Ovary (tissue), 9 donors: Measurements from ENCODE around the gene RNF112. TPM values are rescaled to one million over a fixed set of nuclear protein-coding genes. Genes with fewer than 3 reads are reported as not detected.

ENCODE experiments used
- DNase-seq, 5 donors: peaks; one replicate each; pipeline ENCODE4 v3.0.0-alpha.2; 2019 to 2020
- H3K27ac ChIP-seq, 2 donors: fragments of 200-600 bp; one replicate each; pipeline versions ENCODE4 v1.5.1 to v1.8.0; 2019 to 2022
- H3K27me3 ChIP-seq: fragments of 200-600 bp; one replicate; pipeline ENCODE4 v1.8.0; 2022
- H3K36me3 ChIP-seq: fragments of 200-600 bp; sonication (generic); one replicate; pipeline ENCODE4 v1.5.1; 2019
- H3K4me1 ChIP-seq: one replicate; pipeline ENCODE4 v1.8.1; 2013; ENCODE audit warnings: mild to moderate bottlenecking, moderate library complexity; ENCODE audit not compliant: insufficient read depth
- H3K4me3 ChIP-seq: fragments of 200-600 bp; sonication (generic); one replicate; pipeline ENCODE4 v1.5.1; 2017
- H3K9me3 ChIP-seq, 2 donors: fragments of 200-600 bp in 1 of 2; sonication (generic) in 1 of 2; one replicate each; pipeline versions ENCODE4 v1.5.1 to v1.8.1; 2013 to 2019; ENCODE audit warnings: mild to moderate bottlenecking in 1 of 2, moderate library complexity in 1 of 2
- EP300 ChIP-seq: sonication (generic); formaldehyde crosslinking; IDR thresholded peaks from one replicate; pipeline ENCODE4 v1.6.1; 2017; ENCODE audit warnings: antibody characterized with exemption
- POLR2A ChIP-seq: fragments of 450-650 bp; IDR thresholded peaks from one replicate; pipeline ENCODE4 v1.6.1; 2017; ENCODE audit warnings: antibody characterized with exemption, mild to moderate bottlenecking, moderate library complexity
- WGBS, 3 donors: extraction: QIAGEN DNeasy Blood & Tissue Kit in 1 of 3; methylation state at CpG; one replicate each; pipeline versions ENCODE4 v1.1.5 to v1.1.7; 2013 to 2017; 5-methylcytosine and 5-hydroxymethylcytosine counted together
- intact Hi-C, 4 donors: fragments of 100-400 bp; cut with DNase I; formaldehyde crosslinking; loops; one replicate each; pipeline versions ENCODE4 v1.11.0 to v1.15.1; 2022 to 2023
- polyA plus RNA-seq, 2 donors: library from polyadenylated mRNA; stranded (reverse); fragments of 200-250 nt in 1 of 2; fragments of 350-450 nt in 1 of 2; fragmentation: Illumina TruSeq in 1 of 2; extraction: RNeasy Lipid Tissue Mini Kit (QIAGEN cat#74804) in 1 of 2; gene quantifications; one replicate each; pipeline ENCODE4 v1.2.3, GENCODE V29; 2013 to 2014
- total RNA-seq, 7 donors: library from RNA; depleted of rRNA in 2 of 7; stranded (reverse); fragments of >200 nt in 2 of 7; fragmentation: NEBNext Ultra II Directional in 3 of 7; extraction: Animal tissue kit (Norgen Biotek cat#: 25700) in 3 of 7; gene quantifications; one replicate each; pipeline versions ENCODE4 v1.1.0 to v1.2.4, GENCODE V29; 2016 to 2023
- TF ChIP-seq, protein P1 (sequence below), 3 donors: fragments of 450-650 bp in 2 of 3; fragments of 200-600 bp in 1 of 3; IDR thresholded peaks; one replicate each; pipeline versions ENCODE4 v1.5.1 to v1.8.0; 2016 to 2022; ENCODE audit warnings: antibody characterized with exemption in 3 of 3, mild to moderate bottlenecking in 1 of 3
- donor health status: DM: no; HTN: no; CAD: no; lungs with moderate emphysema.
- donor health status: DM: no; HTN: no; CAD: no.
- donor health status: Bipolar disorder and iron deficiency.
- donor health status: DM: yes; HTN: yes; CAD: no.
- donor health status: DM: no; HTN: no; CAD: no.
- donor health status: DM: yes; HTN: yes; CAD: no.

Gene RNF112
- total and polyA plus RNA-seq, 9 donors: 0.24 to 6.9 (median 1.6) TPM

DNA sequence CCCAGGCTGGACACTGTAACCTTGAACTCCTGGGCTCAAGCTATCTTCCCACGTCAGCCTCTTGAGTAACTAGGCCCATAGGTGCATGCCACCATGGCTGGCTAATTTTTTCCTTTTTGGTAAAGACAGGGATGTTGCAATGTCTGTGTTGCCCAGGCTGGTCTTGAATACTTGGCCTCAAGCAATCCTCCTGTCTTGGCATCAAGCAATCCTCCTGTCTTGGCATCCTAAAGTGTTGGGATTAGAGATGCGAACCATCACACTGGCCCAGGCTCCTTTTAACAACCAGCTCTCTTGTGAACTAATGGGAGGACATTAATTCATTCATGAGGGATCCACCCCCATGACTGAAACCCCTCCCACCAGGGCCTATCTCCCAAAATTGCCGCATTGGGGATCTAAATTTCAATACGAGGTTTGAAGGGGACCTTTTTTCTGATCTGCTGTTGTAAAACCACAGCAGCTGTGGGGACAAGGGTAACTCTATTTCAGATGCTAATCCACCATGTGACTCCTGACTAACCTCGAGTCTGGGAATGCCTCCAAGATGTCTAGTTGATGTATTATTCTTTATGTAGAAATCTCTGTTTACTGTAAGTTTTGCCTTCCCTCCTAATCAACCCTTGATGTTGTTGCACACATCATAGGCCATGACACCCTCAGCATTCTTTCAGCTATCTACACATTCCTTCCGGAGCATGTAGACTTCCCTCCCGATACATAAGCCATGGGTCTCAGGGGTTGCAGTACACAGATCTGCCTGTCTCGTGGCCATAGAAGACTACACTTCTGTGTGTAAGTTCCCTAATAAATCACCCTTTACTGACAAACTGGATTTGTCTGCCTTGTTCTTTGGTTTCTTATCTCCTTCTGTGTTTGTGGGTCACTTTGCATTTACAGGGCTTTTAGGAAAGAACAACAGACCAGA, 37.6 kb downstream of the RNF112 start:
- Histone ChIP-seq H3K4me1 (peaks cover 15% of the 10 kb centered on the region), H3K27ac (peak overlapping the region; percentile 34 to 40), H3K36me3 (no peaks in the 10 kb centered on the region), H3K4me3 (no peak overlapping the region), H3K9me3 (no peaks in the 10 kb centered on the region), H3K27me3 (no peaks in the 10 kb centered on the region)
- intact Hi-C loops: loop anchor here in 2 of 4 donors (5.0 kb wide), 1 partner anchor 86 kb away; the partner anchor contains the start of gene B9D1 (in 2 of the 2)
- TF ChIP-seq, protein P1, sequence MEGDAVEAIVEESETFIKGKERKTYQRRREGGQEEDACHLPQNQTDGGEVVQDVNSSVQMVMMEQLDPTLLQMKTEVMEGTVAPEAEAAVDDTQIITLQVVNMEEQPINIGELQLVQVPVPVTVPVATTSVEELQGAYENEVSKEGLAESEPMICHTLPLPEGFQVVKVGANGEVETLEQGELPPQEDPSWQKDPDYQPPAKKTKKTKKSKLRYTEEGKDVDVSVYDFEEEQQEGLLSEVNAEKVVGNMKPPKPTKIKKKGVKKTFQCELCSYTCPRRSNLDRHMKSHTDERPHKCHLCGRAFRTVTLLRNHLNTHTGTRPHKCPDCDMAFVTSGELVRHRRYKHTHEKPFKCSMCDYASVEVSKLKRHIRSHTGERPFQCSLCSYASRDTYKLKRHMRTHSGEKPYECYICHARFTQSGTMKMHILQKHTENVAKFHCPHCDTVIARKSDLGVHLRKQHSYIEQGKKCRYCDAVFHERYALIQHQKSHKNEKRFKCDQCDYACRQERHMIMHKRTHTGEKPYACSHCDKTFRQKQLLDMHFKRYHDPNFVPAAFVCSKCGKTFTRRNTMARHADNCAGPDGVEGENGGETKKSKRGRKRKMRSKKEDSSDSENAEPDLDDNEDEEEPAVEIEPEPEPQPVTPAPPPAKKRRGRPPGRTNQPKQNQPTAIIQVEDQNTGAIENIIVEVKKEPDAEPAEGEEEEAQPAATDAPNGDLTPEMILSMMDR (IDR thresholded peaks at IDR 0.05): no peak
- TF ChIP-seq EP300: peak; percentile 16
- TF ChIP-seq POLR2A: no peak
- peak in 2 of 5 donors; percentile 35 to 69 for DNase-seq
- WGBS, 3 donors: 19 to 24% (median 21%) methylated on average over 8 of the region's 8 CpGs

- TF ChIP-seq, protein P1 (IDR thresholded peaks at IDR 0.05): no peak
- TF ChIP-seq POLR2A (no peak), EP300 (no peak)
- Histone ChIP-seq H3K36me3 (no peaks in the 10 kb centered on the region), H3K4me1 (peaks cover 15% of the 10 kb centered on the region), H3K27ac (peak overlapping the region in 1 of 2 donors; percentile 34), H3K9me3 (no peaks in the 10 kb centered on the region), H3K27me3 (no peaks in the 10 kb centered on the region), H3K4me3 (no peak overlapping the region)
- intact Hi-C loops: loop anchor here in 3 of 4 donors (5.0 to 10.0 kb wide), 2 partner anchors 55 to 87 kb away; partner anchors contain the start of gene B9D1 (in 2 of the 3)
- 87 to 91% (median 90%) methylated on average over 4 of the region's 4 CpGs for WGBS, 3 donors
- DNase-seq: no peak
Observed at GRCh38 chr17:19449656-19450055, 38.6 kb downstream of the RNF112 start.

GRCh38 chr17:19453296-19453695, 42.3 kb downstream of the RNF112 start:
- DNase-seq: no peak
- no peaks in the 10 kb centered on the region for H3K36me3 ChIP-seq
- no peaks in the 10 kb centered on the region for H3K27me3 ChIP-seq
- H3K4me1 ChIP-seq: peaks cover 9% of the 10 kb centered on the region
- H3K27ac ChIP-seq: no peak overlapping the region
- intact Hi-C loops: loop anchor here in 1 of 4 donors (10.0 kb wide), 1 partner anchor 52 kb away; no protein-coding TSS in a partner anchor
- TF ChIP-seq, protein P1 (IDR thresholded peaks at IDR 0.05): no peak
- TF ChIP-seq POLR2A (no peak), EP300 (no peak)
- H3K9me3 ChIP-seq: no peaks in the 10 kb centered on the region
- no peak overlapping the region for H3K4me3 ChIP-seq
- 83 to 96% (median 84%) methylated on average over 3 of the region's 3 CpGs for WGBS, 3 donors

GRCh38 chr17:19454074-19454473, 43.0 kb downstream of the RNF112 start:
- H3K9me3 ChIP-seq: no peaks in the 10 kb centered on the region
- TF ChIP-seq POLR2A: no peak
- intact Hi-C loops: loop anchor here in 1 of 4 donors (10.0 kb wide), 1 partner anchor 51 kb away; no protein-coding TSS in a partner anchor
- H3K27me3 ChIP-seq: no peaks in the 10 kb centered on the region
- no peak for DNase-seq
- peaks cover 4% of the 10 kb centered on the region for H3K4me1 ChIP-seq
- no peaks in the 10 kb centered on the region for H3K36me3 ChIP-seq
- WGBS, 3 donors: 91 to 100% (median 92%) methylated on average over 2 of the region's 2 CpGs
- no peak overlapping the region for H3K4me3 ChIP-seq
- no peak overlapping the region for H3K27ac ChIP-seq
